Pons (tissue), 1 donor: ENCODE results near the gene CRB1.
"Not testable (repeated sequence)": the region's sequence is repeated elsewhere in the genome, so short reads cannot be mapped to it uniquely, and the experiment has no call there.

Source experiments
- DNase-seq: peaks from one replicate; pipeline ENCODE4 v3.0.0-alpha.2; 2016; ENCODE audit warnings: low spot score

Gene CRB1

DNA sequence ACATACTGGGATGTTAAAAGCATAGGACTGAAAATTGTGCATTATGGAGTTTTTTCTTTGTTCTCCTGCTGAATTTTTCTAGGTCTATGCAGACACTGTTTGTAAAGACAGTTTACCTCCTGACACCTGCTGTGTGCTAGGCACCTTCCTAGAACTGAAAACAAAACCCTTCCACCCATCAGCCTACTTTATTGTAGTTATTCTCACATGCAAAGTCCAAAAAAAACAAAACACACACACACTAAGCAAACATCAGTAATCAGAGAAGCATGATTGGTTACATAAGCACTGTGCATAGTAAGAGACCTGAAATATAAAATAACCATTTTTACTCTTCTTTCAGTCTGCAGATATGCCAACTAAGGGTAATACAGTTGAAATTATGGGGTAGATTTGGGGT is 195.1 kb downstream of the CRB1 start:
- DNase-seq, result no peak

DNA sequence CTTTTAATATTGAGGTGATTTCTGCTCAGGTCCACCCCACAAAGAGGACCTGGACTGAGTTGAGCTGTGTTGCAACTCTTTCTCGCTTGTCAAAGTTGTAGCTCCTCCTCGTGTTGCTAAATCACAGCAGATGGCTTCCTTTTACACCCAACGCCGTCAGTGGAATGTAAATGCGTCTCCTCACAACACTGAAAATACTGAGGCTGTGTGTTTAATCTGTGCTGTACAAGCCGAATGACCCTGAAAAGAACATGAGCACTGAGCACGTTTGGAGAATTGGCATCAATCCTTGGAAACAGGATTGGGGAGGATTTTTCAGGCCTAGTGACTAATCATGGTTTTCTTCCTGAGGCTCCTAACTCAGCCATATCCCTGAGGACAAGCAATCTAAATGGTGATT is 196.0 kb downstream of the CRB1 start:
- peak; percentile 24 for DNase-seq

DNA sequence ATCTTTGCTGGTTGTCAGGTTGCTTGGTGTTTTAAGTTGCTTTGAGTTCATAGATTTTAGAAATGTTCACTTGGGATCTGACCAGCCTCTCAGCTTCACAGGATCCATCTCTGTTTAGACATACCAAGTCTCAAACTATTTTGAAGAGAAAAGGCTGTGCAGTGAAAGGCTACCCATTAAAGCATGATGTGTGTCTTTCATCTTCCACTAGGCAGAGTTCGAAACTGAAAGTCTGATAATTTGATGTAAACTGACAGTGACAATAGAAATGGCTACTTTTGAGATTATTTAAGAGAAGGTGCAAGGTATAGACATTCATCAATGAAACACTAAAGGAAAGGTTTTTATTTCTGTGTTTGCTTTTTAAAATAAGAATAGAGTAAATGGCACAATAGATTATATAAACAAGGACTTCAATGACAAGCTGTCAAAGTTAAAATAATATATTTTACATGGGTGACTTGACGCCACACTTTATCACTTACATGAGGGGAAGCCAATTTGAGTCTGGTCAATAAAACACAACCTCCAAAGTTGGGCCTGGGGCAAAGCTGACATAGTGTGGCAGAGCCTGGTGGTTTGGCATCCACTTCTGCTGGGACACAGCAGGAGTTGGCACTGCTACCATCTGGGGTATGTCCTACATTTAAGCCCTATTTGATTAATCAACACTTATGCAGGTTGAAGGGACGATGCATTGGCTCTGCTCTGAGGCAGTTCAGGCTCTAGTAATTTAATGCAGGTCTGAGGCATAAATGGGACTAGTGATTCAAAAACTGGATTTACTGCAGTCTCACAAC is 197.7 kb downstream of the CRB1 start:
- no peak for DNase-seq

DNA sequence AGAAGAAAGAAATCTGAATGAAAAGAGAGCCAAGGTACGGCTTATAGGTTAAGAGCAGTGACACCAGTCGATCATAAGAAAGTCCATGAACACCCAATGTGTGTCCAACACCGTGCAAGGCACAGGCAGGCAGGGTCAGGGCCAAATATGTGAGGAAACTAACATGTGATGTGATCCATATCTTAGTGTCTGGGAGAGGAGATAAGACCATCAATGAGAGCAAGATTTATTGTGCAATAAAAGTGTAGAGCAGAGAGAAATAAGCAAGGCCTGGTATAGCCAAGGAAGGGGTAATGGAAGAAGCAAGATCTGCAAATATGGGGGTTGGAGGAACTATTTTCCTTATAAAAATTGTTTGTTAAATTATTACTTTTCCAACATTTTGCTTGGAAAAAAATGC is 198.8 kb downstream of the CRB1 start:
- DNase-seq, result no peak

DNA sequence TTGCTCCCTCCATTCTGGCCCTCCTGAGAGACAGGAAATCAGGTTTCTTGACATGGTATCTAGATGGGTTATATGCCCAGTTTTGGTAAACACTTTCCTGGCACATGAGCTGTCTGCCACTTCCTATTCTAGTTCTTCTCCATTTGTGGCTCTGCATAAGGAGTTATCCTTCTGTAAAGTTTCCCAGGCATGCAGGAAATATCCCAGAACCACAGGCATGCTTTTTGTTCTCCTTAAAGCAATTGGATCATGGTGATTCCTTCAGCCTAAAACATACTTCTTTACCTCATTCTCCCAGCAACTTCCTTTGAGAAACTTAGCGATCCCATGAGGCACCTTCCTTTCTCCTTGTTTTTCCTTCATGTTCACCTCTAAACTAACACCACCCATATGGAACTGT is 199.8 kb downstream of the CRB1 start:
- no peak for DNase-seq

DNA sequence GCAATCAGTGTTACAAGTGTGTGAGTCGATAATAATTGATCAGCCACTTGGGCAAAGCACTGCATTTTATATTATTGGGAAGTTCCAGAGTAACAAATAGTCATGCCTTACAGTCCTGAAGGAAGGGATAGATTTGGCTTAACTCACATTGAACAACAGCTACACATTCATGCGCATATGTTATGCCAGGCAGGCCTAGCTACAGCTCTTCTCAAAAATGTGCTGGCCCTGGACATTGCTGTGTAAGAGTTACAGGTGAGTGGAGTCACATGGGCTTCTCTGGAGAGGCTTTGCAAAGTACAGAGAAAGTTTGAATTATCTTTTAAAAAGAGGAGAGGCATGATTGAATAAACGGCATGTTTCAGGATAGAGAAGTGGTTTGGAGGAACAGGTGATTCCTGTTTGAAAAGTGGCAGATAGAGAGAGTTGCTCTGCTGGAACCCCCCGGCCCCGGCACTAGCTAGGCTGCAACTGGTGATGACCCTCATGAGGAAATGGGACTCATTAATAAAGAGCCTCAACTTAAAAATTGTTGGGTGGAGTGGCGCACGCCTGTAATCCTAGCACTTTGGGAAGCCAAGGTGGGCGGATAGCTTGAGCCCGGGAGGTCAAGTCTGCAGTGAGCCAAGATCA is 200.6 kb downstream of the CRB1 start:
- no peak for DNase-seq

DNA sequence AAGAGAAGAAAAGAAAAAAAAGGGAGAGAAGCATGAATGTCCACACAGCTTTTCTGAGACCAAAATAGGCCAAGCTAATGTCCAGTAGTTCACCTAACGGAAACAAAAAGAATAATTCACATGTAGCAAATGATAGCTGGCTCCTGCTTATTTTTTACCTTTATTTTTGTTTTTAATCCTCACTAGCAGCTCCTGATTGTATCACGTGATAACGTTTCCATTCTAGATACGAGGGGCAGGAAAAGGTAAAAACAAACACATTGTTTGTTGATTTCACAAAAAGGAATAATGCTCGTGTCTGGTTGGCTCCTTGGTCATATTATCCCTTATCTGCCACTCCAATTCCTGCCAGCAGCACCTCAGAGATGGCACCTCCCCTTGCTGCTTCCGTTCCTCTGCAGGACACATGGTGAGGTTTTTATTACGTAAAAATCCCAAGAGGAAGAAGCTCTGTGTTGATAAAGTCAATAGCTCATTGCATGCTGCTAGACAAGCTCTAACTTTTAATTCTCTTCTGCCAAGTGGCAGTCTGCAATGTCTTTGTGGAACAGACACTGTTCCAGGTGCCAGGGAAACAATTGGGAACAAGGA is 201.7 kb downstream of the CRB1 start:
- DNase-seq, result no peak

DNA sequence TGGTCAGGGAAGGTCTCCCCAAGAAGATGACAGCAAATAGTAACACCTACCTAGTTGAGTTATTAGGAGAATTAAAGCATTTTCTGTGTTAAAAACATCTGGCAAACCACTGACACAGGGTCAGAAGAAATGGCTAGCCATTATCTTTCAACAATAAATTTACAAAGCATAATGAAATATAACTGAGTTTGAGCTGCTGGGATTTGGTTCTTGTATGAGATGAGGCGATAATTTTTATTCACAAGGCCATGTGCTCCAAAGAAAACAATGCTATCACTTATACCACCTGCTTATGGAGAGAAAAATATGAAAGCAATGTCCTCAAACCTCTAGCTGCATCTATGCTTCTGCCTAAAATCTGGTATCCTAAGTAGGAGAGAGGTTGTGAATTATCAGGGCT is 202.3 kb downstream of the CRB1 start:
- no peak for DNase-seq

DNA sequence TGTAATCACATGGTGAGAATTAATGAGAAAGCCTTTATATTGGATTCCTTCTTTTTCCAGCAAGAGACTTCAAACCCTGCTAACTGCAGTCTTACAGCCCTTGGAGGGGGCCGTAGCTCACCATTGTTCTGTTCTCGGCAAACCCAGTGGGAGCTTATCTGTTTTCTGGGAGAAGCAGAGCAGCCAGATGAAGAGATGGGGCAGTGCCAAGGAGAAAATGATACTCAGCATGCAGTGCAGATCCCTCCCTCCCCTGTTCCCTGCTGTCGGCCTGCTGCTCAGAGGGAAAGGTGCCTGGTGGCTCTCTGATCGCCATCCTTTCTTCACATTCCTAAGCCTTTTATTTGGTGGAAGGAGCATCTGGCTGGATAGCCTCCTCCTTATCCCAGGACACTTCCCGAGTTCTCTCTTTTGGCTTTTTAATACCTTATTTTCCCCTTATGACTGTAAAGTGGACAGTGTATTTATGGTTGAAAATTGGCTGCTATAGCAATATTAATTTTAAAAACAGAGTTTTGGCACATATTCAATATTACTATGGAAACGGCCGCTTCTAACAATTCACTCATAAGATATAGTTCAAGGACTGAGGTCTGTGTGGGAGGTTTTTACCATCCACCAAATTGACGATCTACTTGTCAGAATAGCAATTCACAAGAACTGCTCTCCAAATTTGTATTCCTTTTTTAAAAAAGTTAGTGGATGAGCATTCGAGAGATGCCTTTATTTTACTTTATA is 203.4 kb downstream of the CRB1 start:
- peak; percentile 11 for DNase-seq

DNA sequence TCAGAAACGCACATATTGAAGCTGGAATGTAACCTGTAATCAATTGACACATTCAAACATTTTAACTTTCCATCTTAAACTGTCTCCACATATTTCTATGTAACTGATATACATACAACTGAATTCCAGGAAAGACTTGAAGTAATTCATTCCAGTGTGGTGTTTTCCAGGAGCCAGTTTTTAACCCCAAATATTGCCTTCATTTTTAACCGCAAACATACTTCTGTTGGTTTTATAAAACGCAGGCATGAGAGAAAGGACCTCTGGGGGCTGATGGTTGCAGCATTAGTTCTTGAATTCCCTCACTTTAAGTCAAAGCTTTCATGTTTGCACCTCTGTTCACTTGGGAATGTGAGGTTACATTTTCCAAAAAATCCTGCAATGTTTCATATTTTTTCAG is 204.1 kb downstream of the CRB1 start:
- DNase-seq, result no peak

DNA sequence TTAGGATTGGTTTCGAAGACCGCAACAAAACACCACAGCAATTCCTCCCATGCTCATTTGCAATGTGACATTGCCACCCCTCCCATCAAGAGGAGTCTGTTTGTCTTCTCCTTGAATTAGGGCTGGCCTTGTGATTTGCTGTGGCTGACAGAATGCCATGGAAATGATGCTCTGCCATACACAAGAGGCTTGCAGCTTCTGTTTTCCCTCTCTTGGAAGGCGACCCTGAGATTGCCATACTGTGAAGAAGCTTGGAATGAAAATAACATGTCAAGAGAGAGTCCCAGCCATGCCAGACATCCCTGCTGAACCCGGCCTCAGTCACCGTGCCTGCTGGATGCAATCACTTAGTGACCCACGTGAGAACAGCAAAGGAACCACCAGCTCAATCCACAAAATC is 212.4 kb downstream of the CRB1 start:
- DNase-seq, result no peak

DNA sequence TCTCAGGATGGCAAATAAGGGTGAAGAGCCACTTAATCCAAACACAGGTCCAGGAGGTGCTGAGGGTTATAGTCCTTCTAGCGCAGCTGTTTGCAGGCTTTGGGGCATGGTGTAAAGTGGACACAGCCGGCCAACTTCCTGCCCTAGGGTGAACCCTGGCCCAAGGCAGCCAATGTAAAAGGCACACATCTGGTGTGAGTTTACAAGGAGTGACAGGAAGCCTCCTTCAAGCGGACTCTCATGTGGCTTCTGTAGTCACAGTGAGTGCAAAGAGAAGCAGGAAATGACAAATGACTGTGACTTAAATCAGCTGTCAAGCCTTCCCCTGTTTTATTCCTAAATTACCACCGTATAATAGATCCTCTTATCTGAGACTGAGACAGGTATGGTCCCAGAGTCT is 213.0 kb downstream of the CRB1 start:
- no peak for DNase-seq

DNA sequence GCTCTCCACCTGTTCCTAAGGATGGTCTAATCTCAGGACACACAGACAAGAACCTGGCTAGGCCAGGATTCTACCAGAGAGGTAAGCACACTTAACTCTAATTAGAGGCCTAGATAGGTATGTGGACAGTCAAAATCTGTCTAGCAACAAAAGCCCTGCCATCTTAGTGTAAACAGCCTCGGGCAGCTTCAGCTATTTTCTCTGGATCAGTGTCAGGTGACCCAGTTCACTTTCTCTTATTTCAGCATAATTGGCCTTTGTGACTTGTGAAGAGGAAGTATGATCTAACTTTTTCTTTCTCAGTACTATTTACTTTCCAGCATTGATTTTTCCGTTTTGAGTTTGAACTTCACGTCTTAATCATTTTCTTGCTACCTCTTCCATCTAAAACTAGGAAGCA is 217.7 kb downstream of the CRB1 start:
- no peak for DNase-seq

DNA sequence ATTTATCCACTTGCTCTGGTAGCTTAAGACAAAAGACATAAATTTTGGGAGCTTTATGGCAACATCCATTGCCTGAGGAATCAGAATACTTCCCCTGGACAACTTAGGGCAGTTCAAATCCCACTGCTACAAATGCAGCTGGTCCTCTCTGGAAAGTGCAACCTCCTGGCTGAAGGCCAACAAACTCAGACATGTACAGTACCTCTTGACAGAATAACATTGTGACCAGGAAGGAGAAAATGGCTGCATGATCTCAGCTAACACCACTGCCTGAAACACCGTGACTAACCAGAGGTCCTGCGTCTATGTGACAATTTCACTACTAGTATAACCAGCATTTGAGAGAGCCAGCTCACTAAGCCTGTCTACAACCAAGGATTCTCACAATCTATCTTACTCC is 218.9 kb downstream of the CRB1 start:
- no peak for DNase-seq

DNA sequence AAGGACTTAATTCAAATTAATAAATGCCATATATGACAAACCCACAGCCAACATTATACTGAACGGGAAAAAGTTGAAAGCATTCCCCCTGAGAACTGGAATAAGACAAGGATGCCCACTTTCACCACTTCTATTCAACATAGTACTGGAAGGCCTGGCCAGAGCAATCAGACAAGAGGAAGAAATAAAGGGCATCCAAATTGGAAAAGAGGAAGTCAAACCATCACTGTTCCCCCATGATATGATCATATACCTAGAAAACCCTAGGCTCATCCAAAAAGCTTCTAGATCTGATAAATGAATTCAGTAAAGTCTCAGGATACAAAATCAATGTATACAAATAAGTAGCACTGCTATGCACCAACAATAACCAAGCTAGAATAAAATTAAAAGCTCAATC is 223.5 kb downstream of the CRB1 start:
- DNase-seq, result not testable (repeated sequence)

DNA sequence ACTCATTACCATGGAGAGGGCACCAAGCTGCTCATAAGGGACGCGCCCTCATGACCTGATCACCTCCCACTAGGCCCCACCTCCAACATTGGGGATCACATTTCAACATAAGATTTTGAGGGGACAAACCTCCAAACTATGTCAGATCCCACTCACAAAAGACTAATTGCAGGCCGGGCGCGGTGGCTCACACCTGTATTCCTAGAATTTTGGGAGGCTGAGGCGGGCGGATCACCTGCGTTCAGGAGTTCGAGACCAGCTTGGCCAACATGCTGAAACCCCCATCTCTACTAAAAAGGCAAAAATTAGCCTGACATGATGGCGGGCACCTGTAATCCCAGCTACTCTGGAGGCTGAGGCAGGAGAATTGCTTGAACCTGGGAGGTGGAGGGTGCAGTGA is 228.7 kb downstream of the CRB1 start:
- no peak for DNase-seq

DNA sequence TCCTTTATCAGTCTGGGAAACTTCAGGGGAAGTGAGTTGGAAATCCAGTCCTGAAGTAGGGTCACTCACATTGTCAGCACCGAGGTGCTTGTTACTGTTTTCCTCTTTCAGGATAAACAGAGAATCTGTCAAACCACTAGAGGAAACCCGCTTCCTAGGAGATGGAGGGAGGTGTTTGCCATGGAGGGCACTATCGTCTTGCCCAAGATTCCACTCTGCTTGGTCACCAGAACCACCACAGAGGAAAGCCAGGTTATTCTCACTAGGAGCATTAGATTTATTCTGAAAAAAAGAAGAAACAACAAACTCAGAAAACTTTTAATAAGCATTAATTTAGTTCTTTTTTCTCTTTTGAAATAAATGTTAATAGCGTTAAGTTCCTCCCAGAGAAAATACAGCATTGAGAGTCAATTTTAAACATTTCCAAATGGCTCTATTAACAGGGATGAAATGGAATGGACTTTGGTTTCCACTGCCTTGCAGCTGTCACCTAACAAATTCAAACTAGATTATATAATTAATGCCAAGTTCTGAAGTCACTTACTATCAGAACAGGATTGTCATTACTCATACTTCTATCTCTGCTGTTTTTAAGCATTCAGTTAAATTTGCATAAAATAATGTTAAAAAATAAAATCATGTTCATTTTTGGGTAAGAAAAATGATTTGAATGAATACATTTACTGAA is 242.8 kb downstream of the CRB1 start:
- DNase-seq, result no peak

DNA sequence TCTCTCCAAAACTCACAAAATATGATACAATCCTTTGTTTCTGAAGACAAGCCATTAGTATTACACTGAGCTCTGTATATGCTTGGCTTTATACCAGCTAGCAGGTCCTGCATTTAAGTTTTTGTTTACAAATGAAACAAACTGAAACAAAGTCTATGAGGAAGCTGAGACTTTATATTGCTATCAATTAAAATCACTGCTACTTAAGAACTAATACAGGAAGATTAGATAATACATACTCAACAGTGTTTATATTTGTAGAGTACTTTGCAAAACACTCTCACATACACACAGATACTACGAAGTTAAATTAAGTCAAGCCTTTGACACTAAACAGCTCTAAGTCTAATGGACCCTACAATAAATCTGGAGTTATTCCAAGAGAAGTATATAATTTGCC is 247.4 kb downstream of the CRB1 start:
- DNase-seq, result no peak

DNA sequence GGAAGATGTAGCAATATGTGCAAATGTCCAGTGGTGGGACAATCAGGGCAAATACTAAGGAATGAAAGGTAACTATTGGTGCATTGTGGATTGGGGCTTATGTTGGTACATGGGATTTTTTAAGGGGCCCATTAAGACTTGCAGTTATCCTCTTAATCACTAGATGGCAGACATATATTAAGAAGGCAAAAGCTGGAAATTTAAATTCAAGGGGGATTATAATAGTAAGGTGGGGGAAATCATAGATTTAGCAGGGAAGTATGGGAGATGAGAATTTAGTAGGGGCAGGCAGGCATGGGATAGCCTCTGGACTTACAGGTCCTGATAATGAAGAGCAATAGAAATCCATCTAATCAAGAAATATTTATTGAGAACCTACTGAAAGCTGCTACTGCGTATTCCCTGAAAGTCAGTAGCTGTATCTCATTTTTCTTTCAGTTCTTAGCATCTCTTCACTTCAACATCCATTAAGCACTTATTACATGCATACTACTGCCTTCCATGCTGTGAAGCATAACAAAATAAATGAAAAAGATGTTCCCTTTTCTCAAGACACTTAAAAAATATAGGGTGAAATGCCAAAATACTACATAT is 251.8 kb downstream of the CRB1 start:
- DNase-seq, result no peak

DNA sequence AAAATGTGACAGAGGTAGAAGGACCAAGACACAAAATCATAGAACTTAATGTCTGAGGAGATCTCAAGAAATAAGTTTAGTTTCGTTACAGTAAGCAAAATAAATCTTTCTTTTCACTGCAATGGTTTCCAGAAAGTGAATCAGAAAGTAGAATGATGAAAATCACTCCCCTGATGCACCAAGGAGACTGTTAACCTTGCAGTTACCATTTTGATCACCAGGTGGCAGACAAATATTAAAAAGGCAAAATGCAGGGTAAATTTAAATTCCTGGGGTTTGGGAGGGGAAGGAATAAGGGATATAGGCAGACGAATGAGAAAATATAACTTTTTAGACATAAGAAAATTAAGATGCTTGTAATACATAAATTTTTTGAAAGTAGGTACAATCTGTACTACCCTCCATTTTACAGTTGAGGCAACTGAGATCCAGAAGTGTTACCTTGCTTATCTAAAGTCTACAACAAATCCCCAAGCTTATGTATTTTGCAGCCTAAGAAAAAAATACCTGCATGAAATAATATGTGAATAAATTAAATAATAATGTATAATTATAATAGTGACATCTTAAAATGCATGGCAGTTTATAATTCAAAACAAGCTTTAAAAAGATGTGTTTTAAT is 253.2 kb downstream of the CRB1 start:
- peak; percentile 37 for DNase-seq

DNA sequence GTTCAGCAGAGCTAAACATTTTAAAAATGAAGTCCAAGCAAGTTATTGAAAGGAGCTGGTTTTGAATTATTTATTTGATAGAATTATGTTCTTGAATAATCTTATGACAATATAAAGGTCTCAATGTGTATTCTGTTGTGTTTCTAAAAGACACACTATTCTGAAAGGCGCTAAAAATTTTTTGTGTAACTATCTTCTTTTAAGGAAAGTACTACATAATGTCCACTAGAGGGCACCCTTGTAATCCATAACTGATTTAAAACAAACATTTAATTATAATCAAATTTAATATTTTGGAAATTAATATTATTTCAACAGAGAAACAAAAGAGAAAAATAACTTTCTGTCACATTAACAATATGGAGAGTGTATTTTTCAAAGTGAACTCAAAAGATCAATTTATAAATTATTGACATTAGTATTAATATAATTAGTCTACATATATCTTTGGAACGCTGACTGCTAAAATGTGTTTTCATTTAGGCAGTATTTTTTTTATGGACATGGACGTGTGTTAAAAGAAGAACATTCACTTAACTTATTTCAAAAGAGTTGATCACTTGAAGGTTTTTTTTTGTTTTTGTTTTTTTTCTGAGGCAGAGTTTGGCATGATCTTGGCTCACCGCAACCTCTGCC is 258.8 kb downstream of the CRB1 start:
- peak; percentile 36 for DNase-seq
